Liver (tissue), 9 donors: ENCODE measurements around the gene SOAT1. TPM values are rescaled to one million over a fixed set of nuclear protein-coding genes. Genes with fewer than 3 reads are reported as not detected.

Experiments
- DNase-seq: peaks from one replicate; pipeline ENCODE4 v3.0.0-alpha.2; 2017; ENCODE audit warnings: low spot score
- H3K27ac ChIP-seq, 2 donors: one replicate each; pipeline ENCODE4 v1.7.0; 2013; ENCODE audit warnings: inconsistent platforms in 2 of 2, low read length in 2 of 2, control low read depth in 1 of 2, low read depth in 1 of 2, mild to moderate bottlenecking in 1 of 2
- H3K27me3 ChIP-seq, 4 donors: one replicate each; pipeline versions ENCODE4 v1.6.1 to v1.7.0; 2013; ENCODE audit warnings: low read length in 3 of 4, inconsistent platforms in 1 of 4, mild to moderate bottlenecking in 1 of 4, moderate library complexity in 1 of 4; ENCODE audit not compliant: control insufficient read depth in 4 of 4, insufficient read depth in 4 of 4
- H3K36me3 ChIP-seq, 4 donors: one replicate each; pipeline versions ENCODE4 v1.6.1 to v1.7.0; 2013; ENCODE audit warnings: low read length in 3 of 4, mild to moderate bottlenecking in 3 of 4, low read depth in 1 of 4, moderate library complexity in 1 of 4; ENCODE audit not compliant: control insufficient read depth in 4 of 4, insufficient read depth in 3 of 4
- H3K4me1 ChIP-seq, 4 donors: one replicate each; pipeline versions ENCODE4 v1.6.1 to v1.7.0; 2013; ENCODE audit warnings: low read length in 3 of 4, mild to moderate bottlenecking in 3 of 4, moderate library complexity in 1 of 4; ENCODE audit not compliant: control insufficient read depth in 4 of 4, insufficient read depth in 4 of 4
- H3K4me3 ChIP-seq, 3 donors: one replicate each; pipeline versions ENCODE4 v1.6.1 to v1.7.0; 2013; ENCODE audit warnings: low read length in 3 of 3, control low read depth in 1 of 3, low read depth in 1 of 3, mild to moderate bottlenecking in 1 of 3
- H3K9ac ChIP-seq, 2 donors: one replicate each; pipeline ENCODE4 v1.7.0; 2013; ENCODE audit warnings: low read length in 2 of 2, mild to moderate bottlenecking in 2 of 2, moderate library complexity in 2 of 2, control low read depth in 1 of 2, low read depth in 1 of 2
- H3K9me3 ChIP-seq, 4 donors: one replicate each; pipeline versions ENCODE4 v1.6.1 to v1.7.0; 2013; ENCODE audit warnings: low read length in 3 of 4; ENCODE audit not compliant: control insufficient read depth in 4 of 4
- EGR1 ChIP-seq, 2 donors: IDR thresholded peaks; 2 replicates each; pipeline ENCODE4 v1.6.1; 2016 to 2018; ENCODE audit warnings: antibody characterized with exemption in 2 of 2, low read depth in 2 of 2
- FOXA1 ChIP-seq: IDR thresholded peaks from 2 replicates; pipeline ENCODE4 v1.6.1; 2016; ENCODE audit warnings: antibody characterized with exemption
- FOXA2 ChIP-seq: IDR thresholded peaks from 2 replicates; pipeline ENCODE4 v1.6.1; 2016; ENCODE audit warnings: antibody characterized with exemption
- GABPA ChIP-seq, 2 donors: IDR thresholded peaks in 1 of 2; conservative IDR thresholded peaks in 1 of 2; 2 replicates each; pipeline ENCODE4 v1.6.1; 2016; ENCODE audit warnings: antibody characterized with exemption in 2 of 2, mild to moderate bottlenecking in 1 of 2, moderate library complexity in 1 of 2
- HNF4A ChIP-seq, 2 donors: conservative IDR thresholded peaks; 2 replicates each; pipeline ENCODE4 v1.6.1; 2016; ENCODE audit warnings: antibody characterized with exemption in 2 of 2, mild to moderate bottlenecking in 2 of 2
- HNF4G ChIP-seq: IDR thresholded peaks from 2 replicates; pipeline ENCODE4 v1.6.1; 2016; ENCODE audit warnings: antibody characterized with exemption
- JUND ChIP-seq, 2 donors: IDR thresholded peaks; 2 replicates each; pipeline ENCODE4 v1.6.1; 2016; ENCODE audit warnings: antibody characterized with exemption in 2 of 2
- NR2F2 ChIP-seq: IDR thresholded peaks from 2 replicates; pipeline ENCODE4 v1.6.1; 2016; ENCODE audit warnings: antibody characterized with exemption
- RAD21 ChIP-seq, 2 donors: IDR thresholded peaks; 2 replicates each; pipeline ENCODE4 v1.6.1; 2016; ENCODE audit warnings: antibody characterized with exemption in 2 of 2, mild to moderate bottlenecking in 2 of 2
- RXRA ChIP-seq, 2 donors: IDR thresholded peaks; 2 replicates each; pipeline ENCODE4 v1.6.1; 2017 to 2018; ENCODE audit warnings: antibody characterized with exemption in 2 of 2, mild to moderate bottlenecking in 1 of 2
- SP1 ChIP-seq: IDR thresholded peaks from 2 replicates; pipeline ENCODE4 v1.6.1; 2018; ENCODE audit warnings: antibody characterized with exemption, mild to moderate bottlenecking
- TAF1 ChIP-seq: conservative IDR thresholded peaks from 2 replicates; pipeline ENCODE4 v1.6.1; 2016; ENCODE audit warnings: antibody characterized with exemption, mild to moderate bottlenecking
- YY1 ChIP-seq: IDR thresholded peaks from 2 replicates; pipeline ENCODE4 v1.6.1; 2016; ENCODE audit warnings: antibody characterized with exemption, mild to moderate bottlenecking
- WGBS: extraction: QIAGEN DNeasy Blood & Tissue Kit; methylation state at CpG from one replicate; pipeline ENCODE4 v1.1.7; 2013; 5-methylcytosine and 5-hydroxymethylcytosine counted together
- polyA plus RNA-seq, 2 donors: library from polyadenylated mRNA; stranded (reverse) in 1 of 2; unstranded in 1 of 2; fragments of 200-250 nt in 1 of 2; fragments of >200 nt in 1 of 2; fragmentation: Nextera tagmentation in 1 of 2; extraction: Ambion mirVana in 1 of 2; gene quantifications; one replicate each; pipeline versions ENCODE4 v1.2.1 to v1.2.3, GENCODE V29; 2013 to 2015
- total RNA-seq, 2 donors: library from RNA; depleted of rRNA; stranded (reverse); fragments of >200 nt; gene quantifications; one replicate each; pipeline ENCODE4 v1.2.3, GENCODE V29; 2014
- TF ChIP-seq, protein P1 (sequence below): IDR thresholded peaks from 2 replicates; pipeline ENCODE4 v1.6.1; 2016; ENCODE audit warnings: antibody characterized with exemption
- TF ChIP-seq, protein P2 (sequence below): IDR thresholded peaks from 2 replicates; pipeline ENCODE4 v1.6.1; 2016; ENCODE audit warnings: antibody characterized with exemption
- TF ChIP-seq, protein P3 (sequence below): IDR thresholded peaks from 2 replicates; pipeline ENCODE4 v1.6.1; 2016; ENCODE audit warnings: antibody characterized with exemption, mild to moderate bottlenecking
- TF ChIP-seq, protein P4 (sequence below): fragments of 150-350 bp; IDR thresholded peaks from 2 replicates; pipeline ENCODE4 v1.5.1; 2017; ENCODE audit warnings: improper control_type of control experiment, low read depth, low read length; ENCODE audit not compliant: missing input control
- donor health status: healthy.
- donor health status: healthy.
- donor health status: healthy.
- donor health status: healthy.
- donor health status: healthy.

Gene SOAT1
- total and polyA plus RNA-seq, 4 donors: 4.3 to 14.0 (median 9.3) TPM

DNA sequence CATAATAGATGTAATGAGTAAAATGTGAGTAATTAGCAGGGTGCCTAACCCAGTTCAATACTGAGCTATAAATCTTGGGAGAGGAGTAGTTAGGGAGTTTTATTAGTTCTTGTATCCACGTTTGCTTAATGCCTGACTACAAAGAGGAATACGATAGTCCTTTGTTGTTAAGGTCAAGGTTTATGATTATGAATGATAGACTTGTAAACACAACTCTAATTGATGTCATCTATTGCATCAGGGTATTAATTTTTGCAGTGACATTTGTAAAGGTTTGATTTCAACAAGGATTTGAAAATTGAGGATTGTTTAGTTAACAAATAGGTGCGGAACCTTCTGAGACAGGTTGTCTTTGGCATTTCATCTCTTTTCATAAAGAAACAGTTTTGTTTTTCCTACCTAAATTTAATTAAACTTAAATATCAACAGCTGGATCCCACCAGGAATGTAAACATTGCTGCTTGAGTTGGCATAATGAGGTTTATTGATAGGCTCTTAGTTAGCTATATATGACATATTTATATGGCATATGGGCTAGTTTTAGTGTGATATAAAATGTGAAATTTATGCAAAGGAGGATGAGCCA is 9.7 kb downstream of the SOAT1 start:
- no peak for DNase-seq
- no peaks in the 10 kb centered on the region for H3K9me3 ChIP-seq
- TF ChIP-seq GABPA (IDR thresholded peaks at IDR 0.05 in 1 of 2, conservative IDR thresholded peaks at IDR 0.05 in 1 of 2) (no peak), TAF1 (no peak), SP1 (no peak), YY1 (no peak), FOXA2 (no peak), EGR1 (IDR thresholded peaks at IDR 0.05; ENCODE audit: low read depth in 2 of 2) (no peak), RAD21 (IDR thresholded peaks at IDR 0.05) (no peak), HNF4A (conservative IDR thresholded peaks at IDR 0.05) (no peak), HNF4G (no peak), NR2F2 (no peak), JUND (IDR thresholded peaks at IDR 0.05) (no peak), FOXA1 (no peak)
- TF ChIP-seq, protein P1, sequence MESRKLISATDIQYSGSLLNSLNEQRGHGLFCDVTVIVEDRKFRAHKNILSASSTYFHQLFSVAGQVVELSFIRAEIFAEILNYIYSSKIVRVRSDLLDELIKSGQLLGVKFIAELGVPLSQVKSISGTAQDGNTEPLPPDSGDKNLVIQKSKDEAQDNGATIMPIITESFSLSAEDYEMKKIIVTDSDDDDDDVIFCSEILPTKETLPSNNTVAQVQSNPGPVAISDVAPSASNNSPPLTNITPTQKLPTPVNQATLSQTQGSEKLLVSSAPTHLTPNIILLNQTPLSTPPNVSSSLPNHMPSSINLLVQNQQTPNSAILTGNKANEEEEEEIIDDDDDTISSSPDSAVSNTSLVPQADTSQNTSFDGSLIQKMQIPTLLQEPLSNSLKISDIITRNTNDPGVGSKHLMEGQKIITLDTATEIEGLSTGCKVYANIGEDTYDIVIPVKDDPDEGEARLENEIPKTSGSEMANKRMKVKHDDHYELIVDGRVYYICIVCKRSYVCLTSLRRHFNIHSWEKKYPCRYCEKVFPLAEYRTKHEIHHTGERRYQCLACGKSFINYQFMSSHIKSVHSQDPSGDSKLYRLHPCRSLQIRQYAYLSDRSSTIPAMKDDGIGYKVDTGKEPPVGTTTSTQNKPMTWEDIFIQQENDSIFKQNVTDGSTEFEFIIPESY: no peak
- H3K27me3 ChIP-seq: no peaks in the 10 kb centered on the region
- H3K27ac ChIP-seq: no peak overlapping the region
- peaks cover 1 to 10% (median 6%) of the 10 kb centered on the region in 4 donors for H3K4me1 ChIP-seq
- H3K4me3 ChIP-seq: no peak overlapping the region
- peaks cover 2 to 18% (median 9%) of the 10 kb centered on the region in 4 donors for H3K36me3 ChIP-seq
- 74% methylated on average over 3 of the region's 3 CpGs for WGBS
- H3K9ac ChIP-seq: no peak overlapping the region

DNA sequence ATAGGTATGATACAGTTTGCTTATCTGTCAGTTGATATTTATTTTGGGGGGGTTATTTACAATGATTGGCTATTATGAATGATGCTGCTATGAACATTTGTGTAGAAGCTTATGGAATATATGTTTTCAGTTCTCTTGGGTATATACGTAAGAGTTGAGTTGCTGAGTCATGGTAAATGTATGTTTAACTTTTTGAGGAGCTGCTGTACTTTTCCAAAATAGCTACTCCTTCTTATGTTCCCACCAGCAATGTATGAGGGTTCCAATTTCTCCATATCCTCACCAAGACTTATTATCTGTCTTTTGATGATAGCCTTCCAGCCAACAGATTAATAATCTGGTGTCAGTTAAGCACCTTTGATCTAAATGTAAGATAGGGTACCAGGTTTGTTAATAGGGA is 11.9 kb downstream of the SOAT1 start:
- Histone ChIP-seq H3K4me1 (peaks cover 0 to 1% (median 0%) of the 10 kb centered on the region in 4 donors), H3K36me3 (peaks cover 2 to 18% (median 9%) of the 10 kb centered on the region in 4 donors), H3K9me3 (no peaks in the 10 kb centered on the region), H3K4me3 (no peak overlapping the region), H3K27ac (no peak overlapping the region), H3K9ac (no peak overlapping the region), H3K27me3 (no peaks in the 10 kb centered on the region)
- 92% methylated on average over 1 of the region's 1 CpG for WGBS
- DNase-seq: no peak
- TF ChIP-seq JUND (IDR thresholded peaks at IDR 0.05) (no peak), SP1 (no peak), GABPA (IDR thresholded peaks at IDR 0.05 in 1 of 2, conservative IDR thresholded peaks at IDR 0.05 in 1 of 2) (no peak), EGR1 (IDR thresholded peaks at IDR 0.05; ENCODE audit: low read depth in 2 of 2) (no peak), HNF4A (conservative IDR thresholded peaks at IDR 0.05) (no peak), HNF4G (no peak)
- TF ChIP-seq, protein P2, sequence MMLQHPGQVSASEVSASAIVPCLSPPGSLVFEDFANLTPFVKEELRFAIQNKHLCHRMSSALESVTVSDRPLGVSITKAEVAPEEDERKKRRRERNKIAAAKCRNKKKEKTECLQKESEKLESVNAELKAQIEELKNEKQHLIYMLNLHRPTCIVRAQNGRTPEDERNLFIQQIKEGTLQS: no peak
- TF ChIP-seq, protein P1: no peak

DNA sequence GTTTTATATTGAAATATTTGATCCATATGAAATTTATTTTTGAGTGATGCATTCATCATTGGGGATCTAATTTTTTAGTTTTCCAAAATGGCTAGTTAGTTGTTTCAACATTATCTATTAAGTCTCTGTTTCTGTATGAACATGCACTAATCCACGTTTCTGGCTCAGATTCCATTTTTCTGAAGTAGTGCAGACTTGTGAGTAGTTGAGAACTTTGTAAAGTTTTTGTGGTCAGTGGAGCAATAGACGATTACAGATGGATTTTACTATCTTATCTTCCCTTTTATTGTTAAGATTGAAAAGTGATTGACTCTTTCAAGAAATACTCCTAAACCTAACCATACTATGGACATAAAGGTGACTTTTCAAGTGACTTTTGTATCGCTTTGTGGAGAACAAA is 16.7 kb downstream of the SOAT1 start:
- peaks cover 4 to 9% (median 5%) of the 10 kb centered on the region in 4 donors for H3K36me3 ChIP-seq
- H3K4me1 ChIP-seq: peaks cover 0 to 1% (median 0%) of the 10 kb centered on the region in 4 donors
- no peak overlapping the region for H3K9ac ChIP-seq
- H3K9me3 ChIP-seq: no peaks in the 10 kb centered on the region
- WGBS: 88% methylated on average over 3 of the region's 3 CpGs
- DNase-seq: no peak
- no peak overlapping the region for H3K27ac ChIP-seq
- H3K4me3 ChIP-seq: no peak overlapping the region
- no peaks in the 10 kb centered on the region for H3K27me3 ChIP-seq
- TF ChIP-seq RXRA (IDR thresholded peaks at IDR 0.05): no peak
- TF ChIP-seq, protein P3, sequence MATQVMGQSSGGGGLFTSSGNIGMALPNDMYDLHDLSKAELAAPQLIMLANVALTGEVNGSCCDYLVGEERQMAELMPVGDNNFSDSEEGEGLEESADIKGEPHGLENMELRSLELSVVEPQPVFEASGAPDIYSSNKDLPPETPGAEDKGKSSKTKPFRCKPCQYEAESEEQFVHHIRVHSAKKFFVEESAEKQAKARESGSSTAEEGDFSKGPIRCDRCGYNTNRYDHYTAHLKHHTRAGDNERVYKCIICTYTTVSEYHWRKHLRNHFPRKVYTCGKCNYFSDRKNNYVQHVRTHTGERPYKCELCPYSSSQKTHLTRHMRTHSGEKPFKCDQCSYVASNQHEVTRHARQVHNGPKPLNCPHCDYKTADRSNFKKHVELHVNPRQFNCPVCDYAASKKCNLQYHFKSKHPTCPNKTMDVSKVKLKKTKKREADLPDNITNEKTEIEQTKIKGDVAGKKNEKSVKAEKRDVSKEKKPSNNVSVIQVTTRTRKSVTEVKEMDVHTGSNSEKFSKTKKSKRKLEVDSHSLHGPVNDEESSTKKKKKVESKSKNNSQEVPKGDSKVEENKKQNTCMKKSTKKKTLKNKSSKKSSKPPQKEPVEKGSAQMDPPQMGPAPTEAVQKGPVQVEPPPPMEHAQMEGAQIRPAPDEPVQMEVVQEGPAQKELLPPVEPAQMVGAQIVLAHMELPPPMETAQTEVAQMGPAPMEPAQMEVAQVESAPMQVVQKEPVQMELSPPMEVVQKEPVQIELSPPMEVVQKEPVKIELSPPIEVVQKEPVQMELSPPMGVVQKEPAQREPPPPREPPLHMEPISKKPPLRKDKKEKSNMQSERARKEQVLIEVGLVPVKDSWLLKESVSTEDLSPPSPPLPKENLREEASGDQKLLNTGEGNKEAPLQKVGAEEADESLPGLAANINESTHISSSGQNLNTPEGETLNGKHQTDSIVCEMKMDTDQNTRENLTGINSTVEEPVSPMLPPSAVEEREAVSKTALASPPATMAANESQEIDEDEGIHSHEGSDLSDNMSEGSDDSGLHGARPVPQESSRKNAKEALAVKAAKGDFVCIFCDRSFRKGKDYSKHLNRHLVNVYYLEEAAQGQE: no peak
- TF ChIP-seq EGR1 (IDR thresholded peaks at IDR 0.05; ENCODE audit: low read depth in 2 of 2): no peak
- TF ChIP-seq NR2F2: no peak
- TF ChIP-seq, protein P4, sequence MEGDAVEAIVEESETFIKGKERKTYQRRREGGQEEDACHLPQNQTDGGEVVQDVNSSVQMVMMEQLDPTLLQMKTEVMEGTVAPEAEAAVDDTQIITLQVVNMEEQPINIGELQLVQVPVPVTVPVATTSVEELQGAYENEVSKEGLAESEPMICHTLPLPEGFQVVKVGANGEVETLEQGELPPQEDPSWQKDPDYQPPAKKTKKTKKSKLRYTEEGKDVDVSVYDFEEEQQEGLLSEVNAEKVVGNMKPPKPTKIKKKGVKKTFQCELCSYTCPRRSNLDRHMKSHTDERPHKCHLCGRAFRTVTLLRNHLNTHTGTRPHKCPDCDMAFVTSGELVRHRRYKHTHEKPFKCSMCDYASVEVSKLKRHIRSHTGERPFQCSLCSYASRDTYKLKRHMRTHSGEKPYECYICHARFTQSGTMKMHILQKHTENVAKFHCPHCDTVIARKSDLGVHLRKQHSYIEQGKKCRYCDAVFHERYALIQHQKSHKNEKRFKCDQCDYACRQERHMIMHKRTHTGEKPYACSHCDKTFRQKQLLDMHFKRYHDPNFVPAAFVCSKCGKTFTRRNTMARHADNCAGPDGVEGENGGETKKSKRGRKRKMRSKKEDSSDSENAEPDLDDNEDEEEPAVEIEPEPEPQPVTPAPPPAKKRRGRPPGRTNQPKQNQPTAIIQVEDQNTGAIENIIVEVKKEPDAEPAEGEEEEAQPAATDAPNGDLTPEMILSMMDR: no peak
- TF ChIP-seq TAF1: no peak
- no peak for TF ChIP-seq RAD21 (IDR thresholded peaks at IDR 0.05)
- TF ChIP-seq, protein P2: no peak
- no peak for TF ChIP-seq FOXA1
